ENCODE data around the gene MFSD6. TPM values are rescaled to one million over a fixed set of nuclear protein-coding genes. Genes with fewer than 3 reads are reported as not detected.

Gene MFSD6
- total and polyA plus RNA-seq, 2 donors (not counting 1 experiment from before 2014, with no cell fraction given): 31.4 to 50.8 TPM

DNA sequence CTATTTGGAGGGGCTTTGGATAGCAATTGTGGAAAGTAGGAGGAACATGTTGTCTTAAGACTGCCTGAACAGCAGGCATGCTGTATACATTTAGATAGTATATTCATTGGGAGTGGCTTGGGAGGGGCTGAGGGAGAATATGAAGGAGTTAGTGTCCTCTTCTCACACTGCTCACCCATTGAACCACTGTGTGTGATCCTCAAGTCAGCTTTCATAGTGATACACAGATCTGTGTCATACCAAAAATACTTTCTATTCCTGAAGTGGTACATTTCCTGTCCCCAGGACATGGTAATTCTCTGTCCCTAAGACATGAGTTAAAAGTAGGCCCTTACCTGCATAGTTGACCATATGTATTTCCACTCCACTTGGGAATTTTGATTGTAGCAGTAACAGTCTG is 116.8 kb downstream of the MFSD6 start:
- Histone ChIP-seq H3K36me3 (ENCODE audit: control insufficient read depth, insufficient read depth, low read length) (no peaks in the 10 kb centered on the region), H4K20me1 (ENCODE audit: control insufficient read depth, extremely low read depth, insufficient read depth, low read length) (no peaks in the 10 kb centered on the region), H3K9me3 (ENCODE audit: control insufficient read depth, insufficient read depth, low read depth, low read length) (no peaks in the 10 kb centered on the region), H3K4me3 (replicated peaks in 1 of 4; ENCODE audit: control extremely low read depth in 1 of 4, insufficient read depth in 1 of 4, low read depth in 3 of 4, low read length in 4 of 4) (no peak overlapping the region), H3K79me2 (ENCODE audit: control insufficient read depth, insufficient read depth, low read length) (no peaks in the 10 kb centered on the region), H3K27me3 (ENCODE audit: control insufficient read depth, insufficient read depth, low read length) (no peaks in the 10 kb centered on the region), H3K27ac (ENCODE audit: insufficient read depth, low read length) (no peak overlapping the region), H3K4me1 (ENCODE audit: control insufficient read depth, extremely low read depth, insufficient read depth, low read length) (peaks cover 2% of the 10 kb centered on the region), H2AFZ (ENCODE audit: low read length) (no peak overlapping the region), H3K9ac (ENCODE audit: insufficient read depth, low read length) (no peak overlapping the region), H3K4me2 (ENCODE audit: extremely low read depth, insufficient read depth, low read length) (no peak overlapping the region)
- no peak for TF ChIP-seq EZH2 (IDR thresholded peaks at IDR 0.05; ENCODE audit: low read length, missing control alignments)
- TF ChIP-seq, protein P1, sequence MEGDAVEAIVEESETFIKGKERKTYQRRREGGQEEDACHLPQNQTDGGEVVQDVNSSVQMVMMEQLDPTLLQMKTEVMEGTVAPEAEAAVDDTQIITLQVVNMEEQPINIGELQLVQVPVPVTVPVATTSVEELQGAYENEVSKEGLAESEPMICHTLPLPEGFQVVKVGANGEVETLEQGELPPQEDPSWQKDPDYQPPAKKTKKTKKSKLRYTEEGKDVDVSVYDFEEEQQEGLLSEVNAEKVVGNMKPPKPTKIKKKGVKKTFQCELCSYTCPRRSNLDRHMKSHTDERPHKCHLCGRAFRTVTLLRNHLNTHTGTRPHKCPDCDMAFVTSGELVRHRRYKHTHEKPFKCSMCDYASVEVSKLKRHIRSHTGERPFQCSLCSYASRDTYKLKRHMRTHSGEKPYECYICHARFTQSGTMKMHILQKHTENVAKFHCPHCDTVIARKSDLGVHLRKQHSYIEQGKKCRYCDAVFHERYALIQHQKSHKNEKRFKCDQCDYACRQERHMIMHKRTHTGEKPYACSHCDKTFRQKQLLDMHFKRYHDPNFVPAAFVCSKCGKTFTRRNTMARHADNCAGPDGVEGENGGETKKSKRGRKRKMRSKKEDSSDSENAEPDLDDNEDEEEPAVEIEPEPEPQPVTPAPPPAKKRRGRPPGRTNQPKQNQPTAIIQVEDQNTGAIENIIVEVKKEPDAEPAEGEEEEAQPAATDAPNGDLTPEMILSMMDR (conservative IDR thresholded peaks at IDR 0.05 in 1 of 2, IDR thresholded peaks at IDR 0.05 in 1 of 2; ENCODE audit: low read depth in 1 of 2, low read length in 2 of 2): no peak
- no peak for DNase-seq (ENCODE audit: low read depth in 2 of 2)

DNA sequence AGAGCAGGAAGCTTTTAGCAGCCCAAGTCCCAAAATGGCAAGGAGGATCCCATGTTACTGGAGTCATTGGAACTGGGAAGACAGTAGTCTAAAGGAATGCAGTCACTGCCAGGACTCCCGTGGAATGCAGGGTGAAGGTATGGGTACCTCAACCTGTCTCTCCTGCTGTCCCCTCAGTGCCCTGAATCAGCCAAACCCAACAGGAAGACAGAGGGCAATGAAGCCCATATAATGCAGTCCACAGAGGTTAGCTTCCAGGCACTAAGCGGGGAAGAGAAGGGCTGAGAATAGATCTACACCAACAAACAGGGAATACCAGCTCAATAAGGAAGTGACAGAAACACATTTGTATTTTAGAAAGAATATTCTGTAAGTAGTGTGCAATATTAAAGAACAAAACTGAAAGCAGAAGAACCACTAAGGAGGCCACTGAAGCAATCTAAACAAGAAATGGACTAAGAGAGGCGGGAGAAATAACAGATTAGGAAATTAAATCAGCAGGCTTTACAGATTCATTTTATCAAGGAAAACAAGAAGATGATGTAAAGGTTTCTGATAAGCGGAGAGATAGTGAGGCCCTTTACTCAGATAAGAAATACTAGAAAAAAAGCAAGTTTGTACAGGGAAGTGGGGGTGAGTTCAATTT is 118.1 kb downstream of the MFSD6 start:
- H3K79me2 ChIP-seq (ENCODE audit: control insufficient read depth, insufficient read depth, low read length): no peaks in the 10 kb centered on the region
- H3K36me3 ChIP-seq (ENCODE audit: control insufficient read depth, insufficient read depth, low read length): no peaks in the 10 kb centered on the region
- H3K9ac ChIP-seq (ENCODE audit: insufficient read depth, low read length): no peak overlapping the region
- no peak for DNase-seq (ENCODE audit: low read depth in 2 of 2)
- TF ChIP-seq, protein P1 (conservative IDR thresholded peaks at IDR 0.05 in 1 of 2, IDR thresholded peaks at IDR 0.05 in 1 of 2; ENCODE audit: low read depth in 1 of 2, low read length in 2 of 2): no peak
- TF ChIP-seq EZH2 (IDR thresholded peaks at IDR 0.05; ENCODE audit: low read length, missing control alignments): no peak
- H3K27ac ChIP-seq (ENCODE audit: insufficient read depth, low read length): no peak overlapping the region
- H3K27me3 ChIP-seq (ENCODE audit: control insufficient read depth, insufficient read depth, low read length): no peaks in the 10 kb centered on the region
- H4K20me1 ChIP-seq (ENCODE audit: control insufficient read depth, extremely low read depth, insufficient read depth, low read length): no peaks in the 10 kb centered on the region
- no peak overlapping the region for H2AFZ ChIP-seq (ENCODE audit: low read length)
- no peak overlapping the region for H3K4me2 ChIP-seq (ENCODE audit: extremely low read depth, insufficient read depth, low read length)
- peaks cover 4% of the 10 kb centered on the region for H3K4me1 ChIP-seq (ENCODE audit: control insufficient read depth, extremely low read depth, insufficient read depth, low read length)
- H3K9me3 ChIP-seq (ENCODE audit: control insufficient read depth, insufficient read depth, low read depth, low read length): no peaks in the 10 kb centered on the region
- no peak overlapping the region for H3K4me3 ChIP-seq (replicated peaks in 1 of 4; ENCODE audit: control extremely low read depth in 1 of 4, insufficient read depth in 1 of 4, low read depth in 3 of 4, low read length in 4 of 4)

DNA sequence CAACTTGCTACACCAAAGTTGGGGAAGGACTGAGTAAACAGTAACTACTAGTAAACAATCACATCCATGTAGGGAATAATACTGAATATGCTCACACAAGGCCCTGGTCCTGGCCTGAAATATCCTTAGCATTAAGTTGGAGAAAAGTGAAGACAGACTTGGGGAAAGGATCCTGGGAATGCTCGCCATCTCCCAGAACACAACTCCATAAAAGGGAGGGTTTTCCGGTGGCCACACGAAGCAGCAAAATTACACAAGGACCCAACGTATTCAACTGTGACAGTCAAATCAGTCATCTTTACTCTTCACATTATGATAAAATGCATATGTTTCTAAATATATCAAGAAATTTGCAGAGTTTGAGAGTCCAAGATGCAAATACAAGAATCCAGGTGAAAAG is 119.1 kb downstream of the MFSD6 start:
- no peaks in the 10 kb centered on the region for H4K20me1 ChIP-seq (ENCODE audit: control insufficient read depth, extremely low read depth, insufficient read depth, low read length)

More for the DNA sequence above, 119.1 kb downstream of the MFSD6 start:
- TF ChIP-seq, protein P1 (conservative IDR thresholded peaks at IDR 0.05 in 1 of 2, IDR thresholded peaks at IDR 0.05 in 1 of 2; ENCODE audit: low read depth in 1 of 2, low read length in 2 of 2): no peak
- TF ChIP-seq EZH2 (IDR thresholded peaks at IDR 0.05; ENCODE audit: low read length, missing control alignments): no peak
- no peaks in the 10 kb centered on the region for H3K9me3 ChIP-seq (ENCODE audit: control insufficient read depth, insufficient read depth, low read depth, low read length)
- no peak overlapping the region for H3K27ac ChIP-seq (ENCODE audit: insufficient read depth, low read length)
- H3K4me2 ChIP-seq (ENCODE audit: extremely low read depth, insufficient read depth, low read length): no peak overlapping the region
- DNase-seq (ENCODE audit: low read depth in 2 of 2): no peak
- H3K9ac ChIP-seq (ENCODE audit: insufficient read depth, low read length): no peak overlapping the region
- H3K79me2 ChIP-seq (ENCODE audit: control insufficient read depth, insufficient read depth, low read length): no peaks in the 10 kb centered on the region
- no peaks in the 10 kb centered on the region for H3K36me3 ChIP-seq (ENCODE audit: control insufficient read depth, insufficient read depth, low read length)
- no peaks in the 10 kb centered on the region for H3K27me3 ChIP-seq (ENCODE audit: control insufficient read depth, insufficient read depth, low read length)
- H3K4me1 ChIP-seq (ENCODE audit: control insufficient read depth, extremely low read depth, insufficient read depth, low read length): peaks cover 4% of the 10 kb centered on the region
- no peak overlapping the region for H3K4me3 ChIP-seq (replicated peaks in 1 of 4; ENCODE audit: control extremely low read depth in 1 of 4, insufficient read depth in 1 of 4, low read depth in 3 of 4, low read length in 4 of 4)
- no peak overlapping the region for H2AFZ ChIP-seq (ENCODE audit: low read length)
